NB4 (cell line): Measurements from ENCODE around the gene RASAL2.
"Not testable (repeated sequence)": the region's sequence is repeated elsewhere in the genome, so short reads cannot be mapped to it uniquely, and the experiment has no call there.

Experiments used
- DNase-seq: peaks from one replicate; pipeline ENCODE4 v3.0.0; 2010; ENCODE audit warnings: low read depth
- H3K4me3 ChIP-seq: one replicate; pipeline ENCODE4 v1.5.1; 2011; ENCODE audit warnings: mild to moderate bottlenecking, low read depth, low read length, moderate library complexity
- MYC ChIP-seq: IDR thresholded peaks from 2 replicates; pipeline ENCODE4 v1.6.1; 2011; ENCODE audit warnings: low read depth, low read length
- POLR2A ChIP-seq: IDR thresholded peaks from 2 replicates; pipeline ENCODE4 v1.6.1; 2011; ENCODE audit warnings: mild to moderate bottlenecking; ENCODE audit not compliant: insufficient read length; ENCODE audit errors: extremely low read depth
- TF ChIP-seq, protein P1 (sequence below): IDR thresholded peaks from one replicate; pipeline ENCODE4 v1.5.1; 2012; ENCODE audit warnings: low read depth, low read length
- TF ChIP-seq, protein P2 (sequence below): IDR thresholded peaks from 2 replicates; pipeline ENCODE4 v1.6.1; 2011; ENCODE audit warnings: low read depth, low read length

The RASAL2 gene

DNA sequence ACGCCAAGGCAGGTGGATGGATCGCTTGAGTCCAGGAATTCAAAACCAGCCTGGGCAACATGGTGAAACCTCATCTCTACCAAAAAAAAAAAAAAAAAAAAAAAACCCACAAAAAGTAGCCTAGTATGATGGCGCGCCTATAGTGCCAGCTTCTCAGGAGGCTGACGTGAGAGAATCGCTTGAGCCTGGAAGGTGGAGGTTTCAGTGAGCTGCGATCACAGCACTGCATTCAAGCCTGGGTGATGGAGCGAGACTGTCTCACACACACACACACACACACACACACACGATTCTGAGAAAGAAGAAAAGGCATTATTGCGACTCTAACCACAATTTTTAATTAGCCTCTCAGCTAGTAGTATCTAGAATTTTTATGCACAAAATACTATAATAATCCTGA, 86.5 kb downstream of the RASAL2 start:
- no peak overlapping the region for H3K4me3 ChIP-seq
- no peak for DNase-seq
- TF ChIP-seq POLR2A = no peak
- TF ChIP-seq MYC = no peak
- TF ChIP-seq, protein P1, sequence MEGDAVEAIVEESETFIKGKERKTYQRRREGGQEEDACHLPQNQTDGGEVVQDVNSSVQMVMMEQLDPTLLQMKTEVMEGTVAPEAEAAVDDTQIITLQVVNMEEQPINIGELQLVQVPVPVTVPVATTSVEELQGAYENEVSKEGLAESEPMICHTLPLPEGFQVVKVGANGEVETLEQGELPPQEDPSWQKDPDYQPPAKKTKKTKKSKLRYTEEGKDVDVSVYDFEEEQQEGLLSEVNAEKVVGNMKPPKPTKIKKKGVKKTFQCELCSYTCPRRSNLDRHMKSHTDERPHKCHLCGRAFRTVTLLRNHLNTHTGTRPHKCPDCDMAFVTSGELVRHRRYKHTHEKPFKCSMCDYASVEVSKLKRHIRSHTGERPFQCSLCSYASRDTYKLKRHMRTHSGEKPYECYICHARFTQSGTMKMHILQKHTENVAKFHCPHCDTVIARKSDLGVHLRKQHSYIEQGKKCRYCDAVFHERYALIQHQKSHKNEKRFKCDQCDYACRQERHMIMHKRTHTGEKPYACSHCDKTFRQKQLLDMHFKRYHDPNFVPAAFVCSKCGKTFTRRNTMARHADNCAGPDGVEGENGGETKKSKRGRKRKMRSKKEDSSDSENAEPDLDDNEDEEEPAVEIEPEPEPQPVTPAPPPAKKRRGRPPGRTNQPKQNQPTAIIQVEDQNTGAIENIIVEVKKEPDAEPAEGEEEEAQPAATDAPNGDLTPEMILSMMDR = no peak

DNA sequence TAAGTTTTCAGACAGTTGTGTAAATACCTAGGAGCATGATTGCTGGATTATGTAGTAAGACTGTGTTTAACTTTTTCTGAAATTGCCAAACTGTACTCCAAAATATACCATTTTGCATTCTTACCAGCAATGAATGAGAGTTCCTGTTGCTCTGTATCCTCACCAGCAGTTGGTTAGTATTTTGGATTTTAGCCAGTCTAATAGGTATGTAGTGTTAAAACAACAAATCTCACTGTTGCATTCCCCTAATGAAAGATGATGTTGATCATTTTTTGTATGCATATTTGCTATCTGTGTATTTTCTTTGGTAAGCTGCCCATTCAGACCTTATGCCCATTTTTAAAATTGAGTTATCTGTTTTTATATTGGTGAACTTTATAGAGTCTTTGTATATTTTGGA, 89.9 kb downstream of the RASAL2 start:
- DNase-seq = no peak
- no peak for TF ChIP-seq MYC

DNA sequence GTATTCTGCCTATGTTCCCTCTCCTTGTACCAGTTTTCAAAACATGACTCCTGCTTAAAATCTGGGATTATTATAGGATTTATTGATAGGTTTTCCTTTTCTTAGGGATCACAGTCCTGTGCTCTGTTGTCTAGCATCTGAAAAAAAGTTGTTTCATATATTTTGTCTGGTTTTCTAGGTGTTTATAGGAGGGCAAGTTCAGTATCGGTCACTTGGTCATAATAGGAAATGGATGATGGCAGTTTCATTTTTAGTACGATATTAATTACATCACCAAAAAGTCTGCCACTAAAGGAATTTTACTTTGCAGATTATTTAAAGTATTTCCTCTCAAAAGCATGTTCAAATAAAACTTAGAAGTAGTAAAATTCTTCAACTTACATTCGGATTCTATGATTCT, 94.4 kb downstream of the RASAL2 start:
- DNase-seq = no peak
- H3K4me3 ChIP-seq = no peak overlapping the region
- TF ChIP-seq, protein P1 = no peak
- TF ChIP-seq, protein P2, sequence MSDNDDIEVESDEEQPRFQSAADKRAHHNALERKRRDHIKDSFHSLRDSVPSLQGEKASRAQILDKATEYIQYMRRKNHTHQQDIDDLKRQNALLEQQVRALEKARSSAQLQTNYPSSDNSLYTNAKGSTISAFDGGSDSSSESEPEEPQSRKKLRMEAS = no peak
- TF ChIP-seq MYC (no peak), POLR2A (no peak)

More for the DNA sequence above, 89.9 kb downstream of the RASAL2 start:
- H3K4me3 ChIP-seq = no peak overlapping the region

GRCh38 chr1:178189814-178190213, 95.9 kb downstream of the RASAL2 start:
- H3K4me3 ChIP-seq = no peak overlapping the region

GRCh38 chr1:178190881-178191280, 97.0 kb downstream of the RASAL2 start:
- no peak for DNase-seq
- TF ChIP-seq, protein P2 = no peak
- no peak for TF ChIP-seq POLR2A
- TF ChIP-seq, protein P1 = no peak
- no peak for TF ChIP-seq MYC
- H3K4me3 ChIP-seq = no peak overlapping the region

More at GRCh38 chr1:178189814-178190213, 95.9 kb downstream of the RASAL2 start:
- DNase-seq = peak; percentile 74
- no peak for TF ChIP-seq POLR2A
- TF ChIP-seq, protein P1 = peak; percentile 77
- TF ChIP-seq MYC = no peak
- TF ChIP-seq, protein P2 = no peak

DNA sequence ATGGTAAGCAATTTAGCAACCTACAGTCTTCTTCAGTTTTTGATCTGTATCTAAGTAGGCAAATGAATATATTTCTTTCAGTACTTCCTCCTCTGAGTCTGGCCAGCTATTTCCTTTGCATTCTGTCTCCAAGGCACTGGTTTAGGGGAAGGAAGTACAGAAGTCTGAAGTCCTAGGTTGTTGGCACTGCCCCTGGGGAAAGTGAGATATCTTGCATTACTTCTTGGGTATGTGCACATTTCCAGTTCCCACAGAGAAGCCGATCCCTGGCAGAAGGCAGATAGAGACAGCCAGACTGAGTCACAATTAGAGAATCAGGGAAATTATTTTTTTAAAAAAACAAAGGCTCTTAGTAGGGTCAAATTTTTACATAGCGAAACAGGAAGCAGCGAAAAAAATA, 98.8 kb downstream of the RASAL2 start:
- H3K4me3 ChIP-seq = no peak overlapping the region
- DNase-seq = peak; percentile 89
- TF ChIP-seq MYC (no peak), POLR2A (no peak)
- TF ChIP-seq, protein P2 = no peak

DNA sequence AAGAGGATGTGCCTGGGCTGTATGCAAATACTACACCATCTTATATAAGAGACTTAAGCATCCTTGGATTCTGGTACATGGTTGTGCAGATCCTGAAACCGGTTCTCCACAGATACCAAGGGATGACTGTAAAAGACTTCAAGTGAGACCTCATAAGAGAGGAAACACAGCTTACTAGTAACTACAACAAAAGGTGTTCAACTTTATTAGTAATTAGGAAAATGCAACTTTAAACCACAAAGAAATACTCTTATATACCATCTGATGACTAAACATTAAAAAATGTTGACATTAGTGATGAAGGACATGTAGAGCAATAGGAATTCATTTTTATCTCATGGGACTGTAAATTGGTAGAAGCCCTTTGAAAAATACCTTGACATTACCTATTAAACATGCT, 102.7 kb downstream of the RASAL2 start:
- no peak for DNase-seq
- no peak for TF ChIP-seq MYC
- TF ChIP-seq, protein P1 = no peak
- H3K4me3 ChIP-seq = no peak overlapping the region

DNA sequence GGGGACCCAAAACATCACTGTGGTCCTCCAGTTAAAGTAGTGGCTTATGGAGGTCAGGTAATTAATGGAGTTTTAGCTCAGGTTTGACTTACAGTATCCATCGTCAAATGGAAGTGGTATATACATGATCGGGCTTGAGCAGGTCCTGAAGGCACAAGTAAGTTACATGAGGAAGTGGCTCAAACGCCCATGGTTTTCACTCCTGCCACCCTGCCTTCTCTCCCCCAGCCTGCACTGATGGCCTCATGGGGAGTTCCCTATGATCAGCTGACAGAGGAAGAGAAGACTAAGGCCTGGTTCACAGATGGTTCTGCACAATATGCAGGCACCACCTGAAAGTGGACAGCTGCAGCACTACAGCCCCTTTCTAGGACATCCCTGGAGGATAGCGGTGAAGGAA, 108.2 kb downstream of the RASAL2 start:
- not testable (repeated sequence) for DNase-seq

DNA sequence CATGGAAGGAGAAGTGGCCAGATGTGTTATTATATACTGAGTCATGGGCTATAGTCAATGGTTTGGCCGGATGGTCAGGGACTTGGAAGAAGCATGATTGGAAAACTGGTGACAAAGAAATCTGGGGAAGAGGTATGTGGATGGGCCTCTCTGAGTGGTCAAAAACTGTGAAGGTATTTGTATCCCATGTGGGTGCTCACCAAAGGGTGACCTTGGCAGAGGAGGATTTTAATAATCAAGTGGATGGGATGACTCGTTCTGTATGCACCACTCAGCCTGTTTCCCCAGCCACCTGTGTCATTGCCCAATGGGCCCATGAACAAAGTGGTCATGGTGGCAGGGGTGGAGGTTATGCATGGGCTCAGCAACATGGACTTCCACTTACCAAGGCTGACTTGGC, 108.6 kb downstream of the RASAL2 start:
- DNase-seq, H3K4me3 ChIP-seq: not testable (repeated sequence)

More for the DNA sequence above, 108.2 kb downstream of the RASAL2 start:
- H3K4me3 ChIP-seq = not testable (repeated sequence)

GRCh38 chr1:178208269-178208856, 114.5 kb downstream of the RASAL2 start:
- peak; percentile 7 for DNase-seq
- not testable (repeated sequence) for H3K4me3 ChIP-seq
